Activated naive CD8-positive, alpha-beta T cell treated with anti-CD3 and anti-CD28 coated beads, Interleukin-2, amount 10 ng/mL, durations not matched to agents 7 days and 5 days (primary cell): Measurements from ENCODE around the gene SEC16A. TPM values are rescaled to one million over a fixed set of nuclear protein-coding genes. Genes with fewer than 3 reads are reported as not detected.

Experiments used
- microRNA-seq: library from miRNA; unstranded; fragments of <30 nt; microRNA quantifications from one replicate; pipeline ENCODE4 v1.2.0, GENCODE V29; 2022
- total RNA-seq, 2 experiments: library from RNA; stranded (reverse); gene quantifications; one replicate each; pipeline ENCODE4 v1.2.3, GENCODE V29; 2021

Gene SEC16A
- total RNA-seq, 2 experiments from 2014 or later: 88.0 to 90.2 TPM

Small RNAs within 50 kb of the gene (microRNA-seq; reads per million reads assigned to microRNA genes)
- not detected for gene MIR4673

Other genes with a start within 250 kb of the SEC16A start
- gene QSOX2, start 237.2 kb downstream of the SEC16A start, total RNA-seq: 10 to 100 TPM; 12.4 to 12.8 TPM
- not detected for gene CCDC187, start 178.9 kb downstream of the SEC16A start, total RNA-seq
- 1 to 10 TPM; 5.0 to 6.0 TPM for gene GPSM1, start 155.5 kb downstream of the SEC16A start, total RNA-seq
- gene DNLZ, start 119.3 kb downstream of the SEC16A start, total RNA-seq: 10 to 100 TPM; 15.4 to 17.0 TPM
- under 1 TPM; 0.45 to 0.61 TPM for gene CARD9, start 109.4 kb downstream of the SEC16A start, total RNA-seq
- 1 to 10 TPM; 9.6 to 9.9 TPM for gene SNAPC4, start 82.9 kb downstream of the SEC16A start, total RNA-seq
- gene ENTR1, start 72.4 kb downstream of the SEC16A start, total RNA-seq: 10 to 100 TPM; 55.5 to 56.2 TPM
- 10 to 100 TPM; 60.6 to 65.6 TPM for gene PMPCA, start 72.4 kb downstream of the SEC16A start, total RNA-seq
- 10 to 100 TPM; 22.8 to 23.0 TPM for gene INPP5E, start 43.2 kb downstream of the SEC16A start, total RNA-seq
- gene NOTCH1, start 63.0 kb upstream of the SEC16A start, total RNA-seq: 10 to 100 TPM; 67.0 to 70.2 TPM
- gene EGFL7, start 179.9 kb upstream of the SEC16A start, total RNA-seq: 1 to 10 TPM in 1 of 2 experiments, under 1 TPM in 1; 1.00 to 1.1 TPM
- 10 to 100 TPM; 21.6 to 24.8 TPM for gene AGPAT2, start 204.4 kb upstream of the SEC16A start, total RNA-seq
- under 1 TPM in 1 of 2 experiments, not detected in 1; 0.11 TPM for gene DIPK1B, start 229.5 kb upstream of the SEC16A start, total RNA-seq